Endothelial cell of umbilical vein (primary cell): Measurements from ENCODE around the gene GGTA1. TPM values are rescaled to one million over a fixed set of nuclear protein-coding genes. Genes with fewer than 3 reads are reported as not detected.

ENCODE experiments used
- BruUV-seq: library from RNA; stranded (reverse); fragments of 400-500 nt; replicated peaks from 2 replicates; lab custom pipeline; 2021; lab: Mats Ljungman, UMichigan
- CTCF ChIA-PET: fragments of 300-600, 350-600 bp; sonication (Branson Sonifier 250); formaldehyde crosslinking; loops from one replicate; lab custom pipeline; 2021; ENCODE audit warnings: antibody characterized with exemption, inconsistent platforms; lab: Charles Lee
- POLR2A ChIA-PET: fragments of 300-600, 350-600 bp; sonication (Branson Sonifier 250); formaldehyde crosslinking; loops from one replicate; lab custom pipeline; 2021; ENCODE audit warnings: antibody characterized with exemption, inconsistent platforms; lab: Charles Lee
- DNase-seq: peaks from one replicate; pipeline ENCODE4 v3.0.0-alpha.2; 2011; ENCODE audit warnings: low read depth, low spot score
- FAIRE-seq: peaks from 2 replicates; lab custom pipeline; 2011; peaks lifted over from hg19 to GRCh38; lab: Jason Lieb, UNC
- H2AFZ ChIP-seq: 2 replicates; pipeline ENCODE4 v1.6.0; 2012; ENCODE audit warnings: low read depth, low read length, control low read depth, inconsistent platforms
- H3K27ac ChIP-seq: 2 replicates; pipeline ENCODE4 v1.5.1; 2011; ENCODE audit warnings: low read depth, mild to moderate bottlenecking, control low read depth, low read length, moderate library complexity; ENCODE audit not compliant: insufficient read depth
- H3K27me3 ChIP-seq, 2 experiments: 2 replicates each; pipeline versions ENCODE4 v1.6.0 to v1.6.1; 2011; ENCODE audit warnings: low read length in 2 of 2, mixed read lengths in 1 of 2; ENCODE audit not compliant: control insufficient read depth in 2 of 2, insufficient read depth in 2 of 2
- H3K36me3 ChIP-seq, 2 experiments: 2 replicates in 1 of 2; 3 replicates in 1 of 2; pipeline ENCODE4 v1.5.1; 2011; ENCODE audit warnings: low read length in 2 of 2, mild to moderate bottlenecking in 1 of 2, moderate library complexity in 1 of 2; ENCODE audit not compliant: control insufficient read depth in 2 of 2, insufficient read depth in 2 of 2; ENCODE audit errors: extremely low read depth in 1 of 2
- H3K4me1 ChIP-seq: 3 replicates; pipeline ENCODE4 v1.5.1; 2011; ENCODE audit warnings: mild to moderate bottlenecking, low read length; ENCODE audit not compliant: control insufficient read depth, insufficient read depth; ENCODE audit errors: extremely low read depth
- H3K4me2 ChIP-seq: 2 replicates; pipeline ENCODE4 v1.6.1; 2011; ENCODE audit warnings: low read length, control low read depth, mixed read lengths; ENCODE audit not compliant: insufficient read depth
- H3K4me3 ChIP-seq, 3 experiments: fragments of 200-600 bp in 1 of 3; sonication (generic), shearing (Covaris generic) in 1 of 3; replicated peaks in 1 of 3; 2 replicates each; pipeline ENCODE4 v1.5.1; 2011 to 2016; ENCODE audit warnings: control low read depth in 3 of 3, low read length in 3 of 3, mild to moderate bottlenecking in 2 of 3, inconsistent platforms in 1 of 3, low read depth in 1 of 3, moderate library complexity in 1 of 3; ENCODE audit not compliant: insufficient read depth in 1 of 3
- H3K79me2 ChIP-seq: 2 replicates; pipeline ENCODE4 v1.6.0; 2012; ENCODE audit warnings: low read length, inconsistent platforms; ENCODE audit not compliant: control insufficient read depth, insufficient read depth
- H3K9ac ChIP-seq: replicated peaks from 2 replicates; pipeline ENCODE3; 2011; ENCODE audit warnings: low read length, control low read depth; ENCODE audit not compliant: insufficient read depth; ENCODE audit errors: extremely low read depth
- H3K9me1 ChIP-seq: replicated peaks from 3 replicates; pipeline ENCODE4 v1.6.0; 2011; ENCODE audit warnings: mild to moderate bottlenecking, low read length; ENCODE audit not compliant: control insufficient read depth, insufficient read depth; ENCODE audit errors: extremely low read depth
- H3K9me3 ChIP-seq: replicated peaks from 2 replicates; pipeline ENCODE4 v1.5.1; 2012; ENCODE audit warnings: low read length, inconsistent platforms; ENCODE audit not compliant: control insufficient read depth, insufficient read depth
- H4K20me1 ChIP-seq: replicated peaks from 2 replicates; pipeline ENCODE3; 2011; ENCODE audit warnings: mild to moderate bottlenecking, low read length; ENCODE audit not compliant: control insufficient read depth, insufficient read depth; ENCODE audit errors: extremely low read depth
- EZH2 ChIP-seq: IDR thresholded peaks from 2 replicates; pipeline ENCODE4 v1.6.1; 2012; ENCODE audit warnings: borderline replicate concordance, low read depth, mild to moderate bottlenecking, moderate library complexity, low read length, inconsistent platforms; ENCODE audit not compliant: severe bottlenecking
- FOS ChIP-seq: IDR thresholded peaks from 2 replicates; pipeline ENCODE4 v1.6.1; 2011; ENCODE audit warnings: mild to moderate bottlenecking, low read length, moderate library complexity, borderline replicate concordance; ENCODE audit not compliant: insufficient read depth
- GATA2 ChIP-seq: IDR thresholded peaks from 2 replicates; pipeline ENCODE4 v1.7.0; 2011; ENCODE audit warnings: low read depth, mild to moderate bottlenecking, moderate library complexity, mixed read lengths, low read length; ENCODE audit not compliant: insufficient read length, insufficient read depth
- JUN ChIP-seq: IDR thresholded peaks from 2 replicates; pipeline ENCODE4 v1.6.1; 2011; ENCODE audit warnings: borderline replicate concordance, low read depth; ENCODE audit not compliant: insufficient read length, insufficient read depth
- MYC ChIP-seq: IDR thresholded peaks from one replicate; pipeline ENCODE4 v1.6.1; 2011; ENCODE audit warnings: mild to moderate bottlenecking, low read depth, low read length
- POLR2AphosphoS5 ChIP-seq: IDR thresholded peaks from 2 replicates; pipeline ENCODE4 v1.6.1; 2012; ENCODE audit warnings: low read depth, mild to moderate bottlenecking, control low read depth, low read length, moderate library complexity; ENCODE audit not compliant: insufficient read depth
- dilution Hi-C: fragments of 300-500 bp; cut with MboI; formaldehyde crosslinking; loops from one replicate; pipeline ENCODE4 v1.15.0; 2019; ENCODE audit warnings: low sequenced_read_pairs; ENCODE audit not compliant: extremely low pct_ligation_motif_present
- intact Hi-C: fragments of 100-400 bp; cut with micrococcal nuclease; formaldehyde crosslinking; loops from one replicate; pipeline ENCODE4 v1.10.0; 2022
- polyA plus RNA-seq, 4 experiments: library from polyadenylated mRNA; depleted of rRNA in 3 of 4; stranded (reverse) in 3 of 4; unstranded in 1 of 4; fragments of >200 nt; gene quantifications; 2 replicates each; pipeline versions ENCODE4 v1.2.1 to v1.2.3, GENCODE V29; 2011 to 2012; ENCODE audit warnings: missing spikeins in 1 of 4
- total RNA-seq: library from RNA; stranded (reverse); gene quantifications from 2 replicates; pipeline ENCODE4 v1.2.3, GENCODE V29; 2021

Gene GGTA1
- total and polyA plus RNA-seq, 2 donors (not counting 3 experiments of a cell fraction or from before 2014, with no cell fraction given) = not detected

- H3K4me2 ChIP-seq = peak overlapping the region; percentile 64
- H3K4me1 ChIP-seq = peaks cover 16% of the 10 kb centered on the region
- ChIA-PET POLR2A (no interaction called here), CTCF (interaction anchor here (0.7 to 2.5 kb wide), 7 partner anchors 10 to 221 kb away, joined by 3 to 10 read pairs (median 3); no protein-coding TSS in a partner anchor)
- H3K27me3 ChIP-seq = peaks cover 11 to 17% of the 10 kb centered on the region in 2 experiments
- H3K9me3 ChIP-seq = no peaks in the 10 kb centered on the region
- no peak overlapping the region for H3K27ac ChIP-seq
- H3K9ac ChIP-seq = no peak overlapping the region
- no TSS peak for BruUV-seq
- H2AFZ ChIP-seq = peak overlapping the region; percentile 90
- intact Hi-C loops = no loop called here
- H3K36me3 ChIP-seq = no peaks in the 10 kb centered on the region
- no peak for FAIRE-seq
- peak overlapping the region; percentile 4 to 42 (median 35) for H3K4me3 ChIP-seq
- no peak for DNase-seq
- TF ChIP-seq MYC = no peak
- TF ChIP-seq JUN = no peak
- no peak for TF ChIP-seq FOS
- TF ChIP-seq EZH2 = no peak
- TF ChIP-seq GATA2 = no peak
- TF ChIP-seq POLR2AphosphoS5 = no peak
- dilution Hi-C loops = no loop called here
- H3K79me2 ChIP-seq = no peaks in the 10 kb centered on the region
- H3K9me1 ChIP-seq = no peaks in the 10 kb centered on the region
- no peaks in the 10 kb centered on the region for H4K20me1 ChIP-seq
Measured at GRCh38 chr9:121500165-121500478, 478 bp upstream of the GGTA1 start.

DNA sequence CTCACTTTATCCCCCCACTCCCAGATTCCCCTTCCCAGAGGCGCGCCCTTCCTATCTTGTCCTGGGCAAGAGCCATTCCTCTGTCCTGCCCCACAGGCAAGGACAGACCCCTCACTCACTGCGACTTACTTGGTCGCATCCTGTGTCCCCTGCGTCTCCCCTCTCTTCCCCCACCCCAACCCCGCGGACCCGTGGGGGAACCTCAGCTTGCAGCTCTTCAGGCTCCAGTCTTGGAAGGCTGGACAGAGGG, 542 bp downstream of the GGTA1 start:
- Histone ChIP-seq H3K9ac (no peak overlapping the region), H3K4me1 (peaks cover 16% of the 10 kb centered on the region), H3K9me1 (no peaks in the 10 kb centered on the region), H3K27ac (no peak overlapping the region), H3K79me2 (no peaks in the 10 kb centered on the region), H3K4me2 (peak overlapping the region; percentile 64), H3K36me3 (no peaks in the 10 kb centered on the region), H3K27me3 (peaks cover 11 to 17% of the 10 kb centered on the region in 2 experiments), H3K4me3 (peak overlapping the region; percentile 4 to 35 (median 33)), H4K20me1 (no peaks in the 10 kb centered on the region), H3K9me3 (no peaks in the 10 kb centered on the region), H2AFZ (peak overlapping the region; percentile 90)
- DNase-seq (no peak), FAIRE-seq (no peak)
- no TSS peak for BruUV-seq
- ChIA-PET POLR2A (no interaction called here), CTCF (interaction anchor here (1.2 to 2.5 kb wide), 5 partner anchors 9 to 220 kb away, joined by 3 to 10 read pairs (median 6); no protein-coding TSS in a partner anchor)
- intact Hi-C loops = loop anchor here (2.0 to 5.0 kb wide), 2 partner anchors 30 to 287 kb away; no protein-coding TSS in a partner anchor
- dilution Hi-C loops = no loop called here
- TF ChIP-seq EZH2 = no peak
